ENCODE measurements around the gene PPFIA4.

DNA sequence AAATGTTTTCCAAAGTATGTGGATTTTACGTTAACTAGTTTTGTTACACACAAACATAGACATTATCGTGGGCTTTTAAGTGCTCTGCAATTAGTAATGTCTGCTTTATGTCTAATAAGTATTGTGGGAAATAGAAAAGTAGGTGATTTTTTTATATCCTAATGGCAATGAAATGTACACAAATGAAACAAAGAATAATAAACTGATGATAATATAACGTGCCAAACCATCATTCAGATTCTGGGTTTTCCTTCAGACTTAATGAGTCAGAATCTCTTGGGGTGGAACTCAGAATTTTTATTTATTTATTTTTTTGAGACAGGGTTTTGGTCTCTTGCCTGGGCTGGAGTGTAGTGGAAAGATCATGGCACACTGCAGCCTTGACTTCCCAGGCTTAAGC is 17.1 kb upstream of the PPFIA4 start:
- TF ChIP-seq POLR2A (IDR thresholded peaks at IDR 0.05), result no peak
- TF ChIP-seq, protein P1, sequence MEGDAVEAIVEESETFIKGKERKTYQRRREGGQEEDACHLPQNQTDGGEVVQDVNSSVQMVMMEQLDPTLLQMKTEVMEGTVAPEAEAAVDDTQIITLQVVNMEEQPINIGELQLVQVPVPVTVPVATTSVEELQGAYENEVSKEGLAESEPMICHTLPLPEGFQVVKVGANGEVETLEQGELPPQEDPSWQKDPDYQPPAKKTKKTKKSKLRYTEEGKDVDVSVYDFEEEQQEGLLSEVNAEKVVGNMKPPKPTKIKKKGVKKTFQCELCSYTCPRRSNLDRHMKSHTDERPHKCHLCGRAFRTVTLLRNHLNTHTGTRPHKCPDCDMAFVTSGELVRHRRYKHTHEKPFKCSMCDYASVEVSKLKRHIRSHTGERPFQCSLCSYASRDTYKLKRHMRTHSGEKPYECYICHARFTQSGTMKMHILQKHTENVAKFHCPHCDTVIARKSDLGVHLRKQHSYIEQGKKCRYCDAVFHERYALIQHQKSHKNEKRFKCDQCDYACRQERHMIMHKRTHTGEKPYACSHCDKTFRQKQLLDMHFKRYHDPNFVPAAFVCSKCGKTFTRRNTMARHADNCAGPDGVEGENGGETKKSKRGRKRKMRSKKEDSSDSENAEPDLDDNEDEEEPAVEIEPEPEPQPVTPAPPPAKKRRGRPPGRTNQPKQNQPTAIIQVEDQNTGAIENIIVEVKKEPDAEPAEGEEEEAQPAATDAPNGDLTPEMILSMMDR (IDR thresholded peaks at IDR 0.05), result no peak
- no peak for TF ChIP-seq POLR2AphosphoS5 (IDR thresholded peaks at IDR 0.05)
- no peak for TF ChIP-seq EP300 (IDR thresholded peaks at IDR 0.05)
